Transverse colon (tissue), 4 donors: ENCODE measurements around the gene DTD1. TPM values are rescaled to one million over a fixed set of nuclear protein-coding genes. Genes with fewer than 3 reads are reported as not detected.

Experiments
- DNase-seq: peaks from one replicate; pipeline ENCODE4 v3.0.0-alpha.2; 2019
- H3K27ac ChIP-seq, 4 donors: fragments of 200-600 bp; sonication (generic); 2 replicates each; pipeline ENCODE4 v1.5.1; 2016 to 2018; ENCODE audit warnings: inconsistent platforms in 4 of 4
- H3K27me3 ChIP-seq: fragments of 200-600 bp; sonication (generic); 2 replicates; pipeline ENCODE4 v1.5.1; 2017; ENCODE audit warnings: inconsistent platforms
- H3K36me3 ChIP-seq, 4 donors: fragments of 200-600 bp; sonication (generic); 2 replicates each; pipeline ENCODE4 v1.5.1; 2017 to 2019; ENCODE audit warnings: inconsistent platforms in 4 of 4
- H3K4me1 ChIP-seq, 4 donors: fragments of 200-600 bp; sonication (generic); 2 replicates each; pipeline ENCODE4 v1.5.1; 2017 to 2020; ENCODE audit warnings: inconsistent platforms in 4 of 4
- H3K4me3 ChIP-seq, 4 donors: fragments of 200-600 bp; sonication (generic); 1 replicate in 1 of 4; 2 replicates in 3 of 4; pipeline versions ENCODE4 v1.5.1 to v1.6.1; 2017 to 2019; ENCODE audit warnings: inconsistent platforms in 4 of 4
- H3K9me3 ChIP-seq, 2 donors: fragments of 200-600 bp; sonication (generic); 2 replicates each; pipeline ENCODE4 v1.5.1; 2017 to 2019; ENCODE audit warnings: inconsistent platforms in 2 of 2
- EP300 ChIP-seq: sonication (generic); formaldehyde crosslinking; IDR thresholded peaks from one replicate; pipeline ENCODE4 v1.6.1; 2017; ENCODE audit warnings: antibody characterized with exemption, low read depth
- POLR2A ChIP-seq: fragments of 450-650 bp; IDR thresholded peaks from one replicate; pipeline ENCODE4 v1.6.1; 2016; ENCODE audit warnings: antibody characterized with exemption, mild to moderate bottlenecking, moderate library complexity
- POLR2AphosphoS5 ChIP-seq, 3 donors: sonication (generic); formaldehyde crosslinking; IDR thresholded peaks; one replicate each; pipeline ENCODE4 v1.6.1; 2016; ENCODE audit warnings: antibody characterized with exemption in 3 of 3
- WGBS, 2 donors: methylation state at CpG; one replicate each; pipeline ENCODE4 v1.1.5; 2018; ENCODE audit warnings: low coverage in 1 of 2; 5-methylcytosine and 5-hydroxymethylcytosine counted together
- in situ Hi-C, 4 donors: fragments of 200-750 bp; cut with MboI; loops; one replicate each; pipeline versions ENCODE4 v1.15.0 to v1.15.1; 2017; ENCODE audit warnings: low sequenced_read_pairs in 3 of 4, low pct_ligation_motif_present in 1 of 4, low pct_unique_long_range_greater_than_20kb in 1 of 4
- intact Hi-C: fragments of 100-400 bp; cut with DNase I; formaldehyde crosslinking; loops from one replicate; pipeline ENCODE4 v1.15.1; 2023; ENCODE audit warnings: low total_unique reads
- total RNA-seq, 4 donors: library from RNA; depleted of rRNA; stranded (reverse); fragments of >200 nt; gene quantifications; one replicate each; pipeline ENCODE4 v1.1.0, GENCODE V29; 2016
- TF ChIP-seq, protein P1 (sequence below), 5 experiments: fragments of 200-600 bp in 3 of 5; fragments of 450-650 bp in 2 of 5; sonication (generic) in 3 of 5; IDR thresholded peaks; 1 replicate in 2 of 5; 2 replicates in 3 of 5; pipeline ENCODE4 v1.5.1; 2016 to 2017; ENCODE audit warnings: antibody characterized with exemption in 5 of 5, inconsistent platforms in 3 of 5, mild to moderate bottlenecking in 2 of 5, moderate library complexity in 1 of 5

DTD1 gene
- total RNA-seq, 4 donors from 2014 or later: 3.7 to 17.6 (median 9.8) TPM

DNA sequence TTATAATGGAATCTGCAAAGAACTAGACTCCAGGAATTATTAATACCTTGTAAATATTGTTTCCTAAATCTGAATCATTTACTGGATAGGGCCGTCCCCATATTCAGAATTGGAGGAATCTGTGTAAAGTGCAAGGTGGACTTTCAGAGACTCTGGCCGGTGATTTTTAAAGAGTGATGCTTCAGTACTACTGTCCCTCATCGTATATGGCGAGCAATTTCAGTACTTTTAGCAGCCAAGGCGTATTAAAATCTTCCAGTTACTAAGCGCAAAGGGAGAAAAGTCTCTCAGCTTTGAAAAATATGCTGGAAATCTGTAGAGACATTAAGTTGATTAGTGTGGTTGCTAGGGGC lies 20.1 kb upstream of the DTD1 start:
- H3K4me3 ChIP-seq: peak overlapping the region; percentile 60 to 77 (median 64)
- no peak for DNase-seq
- intact Hi-C loops (no loop called here), in situ Hi-C loops (no loop called here)
- H3K27me3 ChIP-seq: no peaks in the 10 kb centered on the region
- no peaks in the 10 kb centered on the region for H3K9me3 ChIP-seq
- no peak for TF ChIP-seq POLR2A
- no peak for TF ChIP-seq EP300
- TF ChIP-seq POLR2AphosphoS5 (IDR thresholded peaks at IDR 0.05): no peak
- TF ChIP-seq, protein P1, sequence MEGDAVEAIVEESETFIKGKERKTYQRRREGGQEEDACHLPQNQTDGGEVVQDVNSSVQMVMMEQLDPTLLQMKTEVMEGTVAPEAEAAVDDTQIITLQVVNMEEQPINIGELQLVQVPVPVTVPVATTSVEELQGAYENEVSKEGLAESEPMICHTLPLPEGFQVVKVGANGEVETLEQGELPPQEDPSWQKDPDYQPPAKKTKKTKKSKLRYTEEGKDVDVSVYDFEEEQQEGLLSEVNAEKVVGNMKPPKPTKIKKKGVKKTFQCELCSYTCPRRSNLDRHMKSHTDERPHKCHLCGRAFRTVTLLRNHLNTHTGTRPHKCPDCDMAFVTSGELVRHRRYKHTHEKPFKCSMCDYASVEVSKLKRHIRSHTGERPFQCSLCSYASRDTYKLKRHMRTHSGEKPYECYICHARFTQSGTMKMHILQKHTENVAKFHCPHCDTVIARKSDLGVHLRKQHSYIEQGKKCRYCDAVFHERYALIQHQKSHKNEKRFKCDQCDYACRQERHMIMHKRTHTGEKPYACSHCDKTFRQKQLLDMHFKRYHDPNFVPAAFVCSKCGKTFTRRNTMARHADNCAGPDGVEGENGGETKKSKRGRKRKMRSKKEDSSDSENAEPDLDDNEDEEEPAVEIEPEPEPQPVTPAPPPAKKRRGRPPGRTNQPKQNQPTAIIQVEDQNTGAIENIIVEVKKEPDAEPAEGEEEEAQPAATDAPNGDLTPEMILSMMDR (IDR thresholded peaks at IDR 0.05): no peak
- peaks cover 0 to 17% (median 12%) of the 10 kb centered on the region in 4 donors for H3K4me1 ChIP-seq
- peak overlapping the region; percentile 76 to 92 (median 84) for H3K27ac ChIP-seq
- peaks cover 0 to 13% (median 4%) of the 10 kb centered on the region in 4 donors for H3K36me3 ChIP-seq
- 4 to 5% methylated on average over 5 to 6 of the region's 6 CpGs for WGBS, 2 donors

DNA sequence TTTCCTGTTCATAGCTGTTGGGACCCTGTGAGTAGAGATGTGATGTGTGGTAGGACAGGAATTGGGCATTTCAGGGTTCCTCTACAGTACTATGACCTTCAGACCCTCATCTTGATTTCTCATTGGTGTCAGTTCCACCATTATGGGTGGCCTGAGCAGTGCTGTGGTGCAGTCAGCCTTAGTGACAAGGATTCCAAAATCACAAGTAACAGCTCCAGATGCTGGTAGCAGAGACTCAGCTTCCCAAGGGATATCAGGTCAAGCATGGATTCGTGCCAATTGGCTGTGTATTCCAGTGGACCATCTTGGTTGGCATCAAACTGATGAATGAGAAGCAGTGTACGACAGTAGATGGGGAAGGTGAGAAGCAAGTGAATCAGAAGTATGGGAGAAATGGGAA lies 16.8 kb upstream of the DTD1 start:
- Histone ChIP-seq H3K27ac (no peak overlapping the region), H3K4me3 (no peak overlapping the region), H3K9me3 (no peaks in the 10 kb centered on the region), H3K4me1 (peaks cover 0 to 17% (median 12%) of the 10 kb centered on the region in 4 donors), H3K27me3 (no peaks in the 10 kb centered on the region), H3K36me3 (peaks cover 0 to 13% (median 4%) of the 10 kb centered on the region in 4 donors)
- WGBS, 2 donors: 100% methylated on average over 2 of the region's 2 CpGs
- intact Hi-C loops: no loop called here
- in situ Hi-C loops: no loop called here
- no peak for DNase-seq
- TF ChIP-seq POLR2A (no peak), POLR2AphosphoS5 (IDR thresholded peaks at IDR 0.05) (no peak)
- TF ChIP-seq, protein P1 (IDR thresholded peaks at IDR 0.05): no peak

DNA sequence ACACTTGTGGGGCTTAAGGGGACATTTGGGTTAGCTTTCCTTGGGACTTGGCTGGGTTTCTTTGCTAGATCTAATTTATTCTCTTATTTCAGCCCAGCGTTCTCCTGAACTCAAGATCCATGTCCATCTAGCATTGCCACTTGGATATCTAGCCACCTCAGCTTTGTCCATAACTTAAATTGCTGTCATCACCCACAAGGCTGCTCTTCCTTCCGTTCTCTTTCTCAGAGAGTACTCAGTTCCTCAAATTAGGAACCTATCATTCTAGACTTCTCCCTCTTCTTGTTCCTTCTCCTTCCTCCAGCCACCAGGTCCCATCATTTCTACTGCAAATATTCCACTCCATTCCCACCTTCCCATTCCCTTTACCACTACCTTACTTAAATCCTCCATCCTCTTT lies 16.3 kb upstream of the DTD1 start:
- Histone ChIP-seq H3K27ac (no peak overlapping the region), H3K36me3 (peaks cover 0 to 13% (median 4%) of the 10 kb centered on the region in 4 donors), H3K9me3 (no peaks in the 10 kb centered on the region), H3K27me3 (no peaks in the 10 kb centered on the region), H3K4me3 (no peak overlapping the region), H3K4me1 (peaks cover 0 to 12% (median 9%) of the 10 kb centered on the region in 4 donors)
- intact Hi-C loops: no loop called here
- 87 to 100% methylated on average over 1 to 2 of the region's 2 CpGs for WGBS, 2 donors
- in situ Hi-C loops: no loop called here
- no peak for DNase-seq
- TF ChIP-seq POLR2AphosphoS5 (IDR thresholded peaks at IDR 0.05): no peak
- TF ChIP-seq, protein P1 (IDR thresholded peaks at IDR 0.05): no peak

DNA sequence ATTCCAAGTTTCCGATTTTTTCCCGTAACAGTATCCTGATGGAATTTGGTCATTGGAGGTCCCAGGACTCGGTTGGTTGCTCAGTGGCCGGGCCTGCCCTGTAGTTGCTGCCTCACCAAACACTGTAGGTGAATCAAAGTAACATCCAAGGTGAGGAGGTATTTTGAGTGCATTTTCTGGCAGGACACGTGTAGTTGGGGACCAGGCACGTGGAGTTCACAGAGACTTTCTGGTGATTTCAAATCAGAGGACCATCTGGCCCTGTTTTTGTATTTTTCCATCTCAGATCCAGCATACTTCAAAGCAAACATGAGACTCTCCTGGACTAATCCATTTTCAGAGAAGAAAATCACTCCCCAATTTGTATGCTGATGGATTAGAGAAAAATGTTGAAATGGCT lies 9.9 kb upstream of the DTD1 start:
- intact Hi-C loops: no loop called here
- H3K36me3 ChIP-seq: no peaks in the 10 kb centered on the region
- no peaks in the 10 kb centered on the region for H3K9me3 ChIP-seq
- no peaks in the 10 kb centered on the region for H3K4me1 ChIP-seq
- 94 to 100% methylated on average over 3 to 6 of the region's 6 CpGs for WGBS, 2 donors
- TF ChIP-seq, protein P1 (IDR thresholded peaks at IDR 0.05): no peak
- TF ChIP-seq EP300 (no peak), POLR2A (no peak)
- no peak overlapping the region for H3K4me3 ChIP-seq
- DNase-seq: no peak
- no peaks in the 10 kb centered on the region for H3K27me3 ChIP-seq
- in situ Hi-C loops: no loop called here
- no peak overlapping the region for H3K27ac ChIP-seq
